Central memory CD4-positive, alpha-beta T cell (primary cell): Measurements from ENCODE around the gene OR2L8.

ENCODE experiments used
- DNase-seq: peaks from one replicate; pipeline ENCODE4 v3.0.0; 2022
- total RNA-seq, 3 experiments: gene quantifications; one replicate each; lab custom pipeline; 2026; lab: John Stamatoyannopoulos, UW

The OR2L8 gene, protein sequence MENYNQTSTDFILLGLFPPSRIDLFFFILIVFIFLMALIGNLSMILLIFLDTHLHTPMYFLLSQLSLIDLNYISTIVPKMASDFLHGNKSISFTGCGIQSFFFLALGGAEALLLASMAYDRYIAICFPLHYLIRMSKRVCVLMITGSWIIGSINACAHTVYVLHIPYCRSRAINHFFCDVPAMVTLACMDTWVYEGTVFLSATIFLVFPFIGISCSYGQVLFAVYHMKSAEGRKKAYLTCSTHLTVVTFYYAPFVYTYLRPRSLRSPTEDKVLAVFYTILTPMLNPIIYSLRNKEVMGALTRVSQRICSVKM
- 0 to 0.19 (median 0) reads per million in 3 experiments for total RNA-seq

DNA sequence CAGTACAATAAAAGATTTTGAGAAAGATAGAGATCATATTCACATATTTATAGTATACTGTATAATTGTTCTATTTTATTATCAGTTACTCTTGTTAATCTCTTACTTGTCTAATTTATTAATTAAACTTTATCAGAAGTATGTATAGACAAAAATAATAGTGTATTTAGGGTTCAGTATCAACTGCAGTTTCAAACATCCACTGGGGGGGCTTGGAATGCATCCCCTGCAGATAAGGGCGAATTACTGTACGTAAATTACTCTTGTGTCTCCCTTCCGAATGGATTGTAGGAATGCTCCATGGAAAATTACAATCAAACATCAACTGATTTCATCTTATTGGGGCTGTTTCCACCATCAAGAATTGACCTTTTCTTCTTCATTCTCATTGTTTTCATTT, at the start of gene OR2L8:
Gene OR2L8 (plus strand): TSS at position 301 of the 400 bp plus-strand sequence. CDS start 0 bp downstream, at position 301.
- DNase-seq: no peak

DNA sequence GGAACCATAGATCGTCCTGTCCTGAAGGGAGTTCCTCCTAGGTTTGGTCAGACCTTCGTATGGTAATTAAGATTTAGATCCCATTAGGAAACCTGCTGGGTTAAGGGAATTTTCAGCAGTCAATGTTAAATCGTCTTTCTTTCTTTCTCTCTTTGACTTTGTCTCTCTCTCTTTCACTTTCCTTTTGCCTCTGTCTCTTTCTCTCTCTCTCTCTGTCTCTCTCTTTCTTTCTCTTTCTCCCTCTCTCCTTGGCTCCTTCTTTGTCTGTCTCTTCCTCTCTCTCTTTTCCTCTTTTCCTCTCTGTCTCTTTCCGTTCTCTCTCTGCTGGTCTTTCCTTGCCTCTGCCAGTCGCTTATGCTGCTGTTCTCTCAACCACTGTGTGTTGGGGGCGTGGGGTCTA, 44.5 kb upstream of the OR2L8 start:
- no peak for DNase-seq

DNA sequence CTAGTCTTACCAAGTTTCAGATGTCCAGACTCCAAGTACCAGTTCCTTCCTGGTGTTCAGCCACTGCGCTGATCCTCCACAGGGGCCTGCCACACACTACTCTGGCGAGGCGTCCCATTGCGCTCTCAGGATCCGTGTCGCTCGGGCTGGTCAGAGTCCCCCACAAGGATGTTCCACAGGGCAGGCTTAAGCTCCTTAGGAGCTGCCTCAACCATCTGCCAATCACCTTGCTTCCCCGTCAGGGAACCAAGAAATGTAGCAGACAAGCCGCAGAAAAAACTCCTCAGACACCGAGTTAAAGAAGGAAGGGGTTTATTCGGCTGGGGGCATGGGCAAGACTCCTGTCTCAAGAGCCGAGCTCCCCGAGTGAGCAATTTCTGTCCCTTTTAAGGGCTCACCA, 43.5 kb upstream of the OR2L8 start:
- DNase-seq: no peak

DNA sequence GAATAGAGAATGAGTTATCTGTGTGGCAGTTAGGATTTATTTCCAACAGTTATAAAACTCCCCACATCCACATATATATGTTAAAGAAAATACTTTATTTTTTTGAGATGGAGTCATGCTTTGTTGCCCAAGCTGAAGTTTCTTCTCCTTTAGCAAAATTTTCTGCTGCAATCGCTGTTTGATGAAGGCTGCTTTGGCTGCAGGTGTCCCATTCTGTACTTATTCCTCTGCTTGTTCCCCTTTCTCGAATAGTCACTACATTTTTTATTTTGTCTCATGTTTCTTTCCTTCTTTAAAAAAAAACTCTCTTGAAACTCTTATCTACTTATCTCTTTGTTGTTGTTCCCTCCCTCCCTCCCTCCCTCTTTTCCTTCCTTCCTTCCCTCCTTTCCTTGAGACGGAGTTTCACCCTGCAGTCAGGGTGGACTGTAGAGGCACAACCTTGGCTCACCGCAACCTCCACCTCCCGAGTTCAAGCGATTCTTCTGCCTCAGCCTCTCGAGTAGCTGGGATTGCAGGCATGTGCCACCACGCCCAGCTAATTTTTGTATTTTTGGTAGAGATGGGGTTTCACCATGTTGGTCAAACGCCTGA, 42.7 kb upstream of the OR2L8 start:
- no peak for DNase-seq

DNA sequence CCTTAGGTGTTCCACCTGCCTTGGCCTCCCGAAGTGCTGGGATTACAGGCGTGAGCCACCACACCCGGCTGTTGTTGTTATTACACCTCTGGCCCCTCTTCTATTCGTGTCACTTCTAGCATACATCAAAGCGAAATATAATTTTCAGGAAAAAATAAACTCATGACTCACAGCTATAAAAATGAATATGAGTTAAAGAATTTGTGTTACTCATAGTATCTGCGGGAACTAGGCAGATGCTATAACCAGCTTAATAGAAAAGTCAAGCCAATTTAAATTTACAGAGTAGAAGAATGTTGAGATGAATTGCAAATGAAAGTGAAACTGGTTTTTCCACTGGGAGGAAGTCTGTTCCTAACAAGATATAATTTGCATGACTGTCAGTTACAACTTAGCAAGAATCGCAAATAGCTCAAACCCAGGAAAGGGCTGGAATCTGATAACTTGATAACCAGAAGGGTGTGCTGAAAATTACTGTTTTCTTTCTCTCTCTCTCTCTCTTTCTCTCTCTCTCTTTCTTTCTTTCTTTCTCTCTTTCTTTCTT, 42.1 kb upstream of the OR2L8 start:
- peak; percentile 7 for DNase-seq

DNA sequence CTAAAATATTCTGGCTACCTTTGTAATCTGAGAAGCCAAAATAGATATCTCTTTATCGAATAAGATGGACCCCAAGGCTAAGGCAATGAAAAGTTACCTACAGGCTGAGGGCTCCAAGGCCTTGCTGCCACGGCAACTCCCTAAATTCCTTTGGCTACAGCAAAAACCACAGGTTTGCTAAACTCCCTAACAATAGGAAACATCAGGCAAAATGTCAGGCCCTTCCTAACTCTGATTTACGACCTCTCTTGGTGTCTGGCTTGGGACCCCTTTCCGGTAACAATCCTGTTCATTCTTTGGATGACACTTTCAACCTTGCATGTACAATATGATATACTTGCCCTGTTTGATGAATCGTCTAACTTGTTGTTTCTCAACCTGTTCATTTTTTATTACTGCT, 39.9 kb upstream of the OR2L8 start:
- no peak for DNase-seq

DNA sequence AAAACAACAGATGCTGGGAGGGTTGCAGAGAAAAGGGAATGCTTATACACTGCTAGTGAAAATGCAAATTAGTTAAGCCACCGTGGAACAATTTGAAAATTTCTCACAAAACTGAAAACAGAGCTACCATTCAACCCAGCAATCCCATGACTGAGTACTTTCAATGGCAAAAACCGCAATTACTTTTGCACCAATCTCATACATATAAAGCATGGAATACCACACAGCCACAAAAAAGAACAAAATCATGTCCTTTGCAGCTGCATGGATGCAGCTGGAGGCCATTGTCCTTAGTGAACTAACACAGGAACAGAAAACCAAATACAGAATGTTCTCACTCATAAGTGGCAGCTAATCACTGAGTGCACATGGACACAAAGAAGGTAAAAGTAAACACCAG, 34.9 kb upstream of the OR2L8 start:
- DNase-seq: no peak

DNA sequence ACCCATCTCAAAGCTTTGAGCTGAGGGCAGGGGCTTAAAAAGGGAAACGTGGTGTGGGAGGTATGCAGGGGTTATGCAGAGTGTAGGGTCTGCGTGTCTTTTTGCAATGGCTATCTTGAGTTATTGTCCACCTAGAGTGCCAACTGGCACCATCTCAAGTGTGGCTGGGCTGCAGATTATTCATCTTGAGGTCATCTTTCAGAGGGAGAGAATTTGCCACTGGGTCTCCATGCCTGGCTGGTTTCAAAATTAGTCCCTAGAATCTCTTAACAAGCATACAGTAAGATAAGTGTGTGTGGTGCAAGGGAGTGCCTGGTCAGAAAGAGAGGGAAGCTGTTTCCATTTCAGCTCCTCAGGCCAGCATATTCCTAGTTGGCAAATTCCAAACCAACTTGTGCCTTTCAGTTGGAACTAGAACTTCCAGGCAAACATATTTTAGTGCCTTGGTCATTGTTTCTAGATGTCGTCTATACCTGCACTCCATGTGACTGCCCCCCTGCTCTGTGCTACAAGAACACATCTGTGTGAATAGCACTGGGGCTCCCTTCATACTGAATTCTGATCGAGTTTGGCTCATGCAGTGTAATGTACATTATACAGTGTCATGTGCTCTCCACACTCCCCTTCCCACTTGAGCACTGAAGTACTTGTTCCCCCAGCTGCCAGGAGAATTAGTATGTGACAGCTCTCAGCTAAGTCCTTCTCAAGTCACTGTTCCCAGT, 33.6 kb upstream of the OR2L8 start:
- no peak for DNase-seq

DNA sequence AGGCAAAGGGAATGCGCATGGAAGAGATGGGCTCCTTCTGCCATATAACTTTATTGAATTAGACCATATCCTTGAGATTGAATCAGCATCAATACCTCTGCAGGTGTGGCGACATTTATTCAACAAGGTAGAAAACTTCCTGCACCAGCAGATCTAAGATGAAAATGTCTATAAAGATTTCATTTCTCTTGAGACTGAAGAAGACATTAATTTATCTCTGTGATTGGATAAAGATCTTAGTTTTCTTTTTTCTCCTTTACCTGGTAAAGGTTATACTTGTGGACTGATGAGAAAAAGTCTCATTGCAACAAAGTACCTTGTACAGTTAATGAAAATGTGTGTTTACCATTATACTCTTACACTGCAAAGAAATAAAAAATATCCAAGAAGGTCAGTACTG, 28.7 kb upstream of the OR2L8 start, which contains the start of gene OR2T8:
Gene OR2T8 (plus strand): TSS at position 301 of the 400 bp plus-strand sequence. CDS start 766 bp downstream, outside the sequence.
- no peak for DNase-seq

DNA sequence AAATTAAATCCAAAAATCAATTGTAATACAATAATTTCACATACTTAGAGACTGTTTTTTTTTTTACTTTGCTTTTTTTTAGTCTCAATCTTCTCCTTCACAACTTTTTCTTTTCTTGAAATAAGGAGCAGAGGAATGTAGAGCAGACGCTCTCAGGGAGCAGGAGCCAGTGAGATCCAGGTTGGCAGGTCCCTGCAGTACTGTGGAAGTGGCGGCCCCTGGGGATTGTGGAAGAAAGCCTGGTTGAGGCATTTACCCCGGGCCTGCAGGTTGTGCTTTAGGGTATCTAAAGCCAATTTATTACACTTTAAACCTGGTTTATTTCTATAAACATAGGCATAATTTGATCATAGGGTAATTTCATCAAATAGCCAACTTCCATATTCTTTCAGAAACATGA, 24.7 kb upstream of the OR2L8 start:
- DNase-seq: no peak

DNA sequence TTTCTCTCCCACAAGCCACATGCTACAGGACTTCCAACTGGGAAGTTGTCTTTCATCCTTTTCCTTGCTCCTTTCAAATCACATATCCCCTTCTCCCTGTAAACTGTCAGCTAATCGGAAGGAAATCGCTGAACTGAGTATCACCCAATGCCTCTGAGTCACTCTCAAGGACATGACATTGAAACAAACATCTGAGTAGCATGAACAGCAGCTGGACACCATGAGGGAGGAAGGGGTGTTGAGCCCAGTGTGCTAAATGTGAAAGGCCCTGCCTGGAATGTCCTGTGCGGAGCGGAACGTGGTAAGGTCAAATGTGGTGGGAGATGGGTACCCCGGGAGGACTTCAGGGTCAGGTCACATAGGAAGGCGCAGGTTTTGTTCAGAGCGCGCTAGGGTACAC, 23.8 kb upstream of the OR2L8 start, which contains the start of gene OR2AJ1:
Gene OR2AJ1 (plus strand): TSS at position 22 of the 400 bp plus-strand sequence. CDS start 8,880 bp downstream, outside the sequence.
- no peak for DNase-seq

DNA sequence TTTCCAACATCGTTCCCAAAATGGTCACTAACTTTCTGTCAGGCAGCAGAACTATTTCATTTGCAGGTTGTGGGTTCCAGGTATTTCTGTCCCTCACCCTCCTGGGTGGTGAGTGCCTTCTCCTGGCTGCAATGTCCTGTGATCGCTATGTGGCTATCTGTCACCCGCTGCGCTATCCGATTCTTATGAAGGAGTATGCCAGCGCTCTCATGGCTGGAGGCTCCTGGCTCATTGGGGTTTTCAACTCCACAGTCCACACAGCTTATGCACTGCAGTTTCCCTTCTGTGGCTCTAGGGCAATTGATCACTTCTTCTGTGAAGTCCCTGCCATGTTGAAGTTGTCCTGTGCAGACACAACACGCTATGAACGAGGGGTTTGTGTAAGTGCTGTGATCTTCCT, 14.7 kb upstream of the OR2L8 start:
- no peak for DNase-seq

DNA sequence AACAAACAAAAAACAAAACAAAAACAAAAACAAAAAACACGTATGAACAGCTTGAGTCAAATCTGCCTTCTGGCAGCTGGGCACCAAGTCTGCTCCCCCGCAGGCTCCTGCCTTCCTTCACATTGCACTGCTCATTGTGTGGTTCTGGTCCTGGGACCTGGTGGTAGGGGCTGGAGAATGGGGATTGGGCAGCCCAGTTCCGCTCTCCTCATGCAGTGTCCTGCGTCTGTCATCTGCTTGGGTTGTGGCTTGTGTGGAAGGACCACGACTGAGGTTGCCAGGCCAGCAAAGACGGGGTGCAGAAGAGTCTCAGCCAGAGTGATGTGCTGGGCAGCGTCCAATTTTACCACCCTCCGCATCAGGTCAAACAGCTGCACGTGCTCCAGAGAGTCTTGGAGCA, 12.9 kb upstream of the OR2L8 start:
- no peak for DNase-seq

DNA sequence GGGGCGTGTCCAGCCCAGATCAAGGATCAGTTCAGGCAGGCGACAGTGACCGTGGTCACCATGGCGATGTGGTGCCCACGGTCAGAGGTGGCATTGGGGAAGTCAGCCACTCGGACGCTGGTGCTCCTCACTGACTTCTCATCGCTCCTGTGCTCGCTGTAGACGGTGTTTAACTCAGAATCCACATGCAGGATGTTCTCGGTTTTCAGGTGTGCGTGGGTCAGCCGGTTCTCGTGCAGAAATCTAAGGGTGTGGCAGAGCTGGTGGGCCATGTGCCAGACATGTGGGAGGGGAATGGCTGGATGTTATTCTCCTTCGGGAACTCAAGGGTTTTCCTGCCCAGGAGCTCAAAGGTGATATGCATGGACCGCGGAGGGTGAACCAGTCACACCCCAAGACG, 12.2 kb upstream of the OR2L8 start:
- no peak for DNase-seq

DNA sequence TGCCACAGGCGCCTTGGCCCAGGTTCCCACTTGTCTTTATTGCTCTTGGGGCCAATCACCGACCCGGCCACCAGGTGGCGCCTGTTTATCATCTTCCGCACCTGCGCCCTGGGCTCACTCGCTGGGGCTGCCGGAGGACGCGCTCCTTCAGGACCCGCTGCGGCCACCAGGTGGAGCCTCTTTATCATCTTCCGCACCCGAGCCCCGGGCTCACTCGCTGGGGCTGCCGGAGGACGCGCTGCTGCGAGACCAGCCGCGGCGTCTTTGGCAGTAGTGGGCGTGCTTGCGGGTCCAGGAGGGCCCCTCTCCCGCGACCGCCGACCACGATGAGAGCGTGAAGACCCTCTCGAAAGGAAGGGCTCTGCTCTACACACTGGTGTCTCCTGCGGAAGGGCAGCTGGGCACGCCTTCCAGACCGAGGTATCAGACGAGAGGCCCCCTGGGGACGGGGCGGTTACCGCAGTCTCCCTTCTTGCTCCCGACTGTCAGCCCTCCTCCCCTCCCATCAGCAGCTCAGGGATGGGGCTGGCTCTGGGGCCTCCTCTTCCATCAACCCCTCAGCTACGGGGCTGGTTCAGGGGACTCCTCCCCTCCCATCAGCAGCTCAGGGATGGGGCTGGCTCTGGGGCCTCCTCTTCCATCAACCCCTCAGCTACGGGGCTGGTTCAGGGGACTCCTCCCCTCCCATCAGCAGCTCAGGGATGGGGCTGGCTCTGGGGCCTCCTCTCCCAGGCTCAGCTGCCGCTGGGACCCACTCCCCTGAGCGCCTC, 11.5 kb upstream of the OR2L8 start:
- DNase-seq: peak; percentile 80

DNA sequence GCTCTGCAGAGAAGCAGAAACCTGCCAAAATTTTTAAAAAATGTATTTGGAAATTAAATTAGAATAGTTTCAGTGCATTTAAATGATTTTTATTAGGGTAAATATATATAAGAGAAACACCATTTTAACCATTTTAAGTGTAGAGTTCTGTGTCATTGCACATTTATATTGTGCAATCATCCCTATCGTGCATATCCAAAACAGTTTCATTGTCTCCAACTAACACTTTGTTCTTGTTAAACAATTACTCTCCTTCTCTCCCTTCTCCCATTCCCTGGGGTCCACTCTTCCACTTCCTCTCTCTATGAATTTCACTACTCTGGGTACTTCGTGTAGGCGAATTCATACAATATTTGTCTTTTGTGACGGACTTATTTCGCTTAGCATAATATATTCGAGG, 6.0 kb upstream of the OR2L8 start:
- no peak for DNase-seq

DNA sequence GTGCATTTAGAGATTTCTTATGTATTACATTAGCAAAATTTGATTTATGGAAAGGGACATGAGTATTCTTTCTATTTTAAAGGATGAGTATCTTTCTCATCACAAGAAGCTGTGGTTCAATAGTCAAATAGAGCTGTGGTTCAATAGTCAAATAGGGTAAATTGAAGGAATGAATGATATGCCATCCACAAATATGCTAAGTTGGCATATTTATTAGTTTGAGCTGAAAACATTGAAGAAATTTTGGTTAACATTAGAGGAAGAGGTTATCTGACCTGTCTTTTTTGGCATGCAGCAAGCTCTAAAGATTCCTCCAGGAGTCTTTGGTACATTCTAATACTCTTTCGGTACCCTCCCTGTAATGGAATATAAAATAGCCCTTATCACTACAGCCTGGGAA, 4.8 kb downstream of the OR2L8 start:
- no peak for DNase-seq

DNA sequence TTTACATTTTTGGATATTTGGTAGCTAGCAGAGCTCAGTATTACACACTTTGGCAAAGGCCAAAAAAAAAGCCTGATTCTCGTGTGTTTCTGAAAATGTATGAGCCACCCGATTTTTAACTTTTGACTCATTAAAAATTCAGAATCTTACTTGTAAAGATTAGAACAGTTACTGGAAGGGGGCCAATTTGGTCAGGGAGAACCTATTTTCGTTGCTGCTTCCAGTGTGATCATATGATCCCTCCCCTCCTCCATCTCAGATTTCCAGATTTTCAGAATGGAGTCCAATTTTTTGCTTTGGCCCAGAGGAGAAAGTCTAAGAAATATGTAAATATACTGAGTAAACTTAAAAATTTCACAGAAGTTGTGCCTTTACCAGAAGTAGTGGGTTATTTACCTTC, 13.1 kb downstream of the OR2L8 start:
- no peak for DNase-seq

DNA sequence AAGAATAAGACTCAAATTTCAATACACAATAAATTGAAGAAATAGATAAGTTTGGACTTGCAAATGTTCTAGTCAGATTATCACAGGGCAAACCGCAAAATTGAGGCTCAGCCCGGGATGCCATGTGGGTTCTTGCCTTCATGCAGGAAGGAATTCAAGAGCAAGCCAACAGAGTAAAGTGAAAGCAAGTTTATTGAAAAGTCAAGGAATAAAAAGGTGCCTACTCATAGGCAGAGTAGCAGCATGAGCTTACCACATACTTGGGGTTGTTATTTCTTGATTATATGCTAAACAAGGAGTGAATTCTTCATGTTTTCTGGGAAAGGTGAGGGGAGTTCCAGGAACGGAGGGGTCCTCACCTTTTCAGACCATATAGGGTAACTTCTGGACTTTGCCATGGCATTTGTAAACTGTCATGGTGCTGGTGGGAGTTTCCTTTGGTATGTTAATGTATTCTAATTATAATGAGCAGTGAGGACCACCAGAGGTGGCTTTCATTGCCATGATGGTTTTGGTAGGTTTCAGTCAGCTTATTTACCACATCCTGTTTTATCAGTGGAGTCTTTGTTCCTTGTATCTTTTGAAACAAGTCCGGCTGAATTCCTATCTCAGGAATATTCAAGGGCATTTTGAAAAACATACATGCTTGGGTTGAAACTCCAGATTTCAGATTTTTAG, 14.4 kb downstream of the OR2L8 start:
- DNase-seq: no peak

DNA sequence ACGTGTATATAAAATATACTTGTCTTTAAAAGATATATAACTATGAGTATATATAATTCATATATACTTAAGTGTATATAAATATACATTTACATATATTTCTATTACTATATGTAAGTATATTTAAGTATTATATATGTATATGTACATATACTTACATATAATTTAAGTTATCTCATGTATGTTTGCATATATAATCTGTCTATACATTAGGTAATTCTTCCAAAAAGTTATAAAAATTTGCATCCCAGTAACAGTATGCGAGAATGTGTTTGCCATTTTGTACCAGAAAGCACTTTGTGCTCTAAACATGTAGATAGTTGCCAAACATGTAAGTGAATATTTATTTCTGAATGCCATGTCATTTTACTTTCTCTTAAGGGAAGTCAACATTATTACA, 16.3 kb downstream of the OR2L8 start, which contains the start of gene OR2AK2:
Gene OR2AK2 (plus strand): TSS at position 301 of the 400 bp plus-strand sequence. CDS start 144 bp downstream, outside the sequence.
- no peak for DNase-seq

DNA sequence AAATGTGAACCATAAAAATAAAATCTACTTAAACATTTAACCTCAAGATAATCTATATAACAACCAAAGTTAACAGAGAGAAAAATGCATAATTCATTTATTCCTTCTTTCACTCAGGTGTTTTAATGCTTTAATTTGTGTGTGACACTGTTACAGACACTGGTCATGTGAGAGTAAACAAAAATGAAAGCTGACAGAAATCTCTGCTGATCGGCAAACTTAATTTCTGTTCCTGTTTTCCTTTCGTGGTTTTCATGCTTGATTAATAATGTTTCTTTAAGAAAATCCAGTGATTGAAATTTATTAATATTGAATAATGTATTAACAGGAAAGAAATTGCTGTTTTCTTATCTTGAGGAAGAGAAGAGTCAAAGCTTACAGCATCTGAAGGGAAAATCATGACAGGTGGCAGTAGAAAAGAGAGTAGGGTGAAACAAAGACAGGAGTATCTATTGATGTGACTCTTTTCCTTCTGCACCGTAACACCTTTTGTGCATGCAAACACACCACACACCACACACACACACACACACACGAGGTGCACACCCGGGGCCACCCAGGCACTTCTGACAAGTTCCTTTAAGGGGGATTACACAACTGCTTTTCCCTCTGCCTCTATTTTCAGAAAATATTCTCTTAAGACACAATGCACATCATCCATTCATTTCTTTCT, 18.0 kb downstream of the OR2L8 start:
- no peak for DNase-seq
